Tibial nerve (tissue), 4 donors: ENCODE results near the gene ANP32D. TPM values are rescaled to one million over a fixed set of nuclear protein-coding genes. Genes with fewer than 3 reads are reported as not detected.
"Not testable (repeated sequence)": the region's sequence is repeated elsewhere in the genome, so short reads cannot be mapped to it uniquely, and the experiment has no call there.

Experiments
- DNase-seq, 2 donors: peaks; one replicate each; pipeline ENCODE4 v3.0.0-alpha.2; 2019; ENCODE audit warnings: low spot score in 2 of 2
- H3K27ac ChIP-seq, 4 donors: fragments of 200-600 bp; sonication (generic) in 3 of 4; one replicate each; pipeline ENCODE4 v1.5.1; 2017 to 2019; ENCODE audit warnings: mild to moderate bottlenecking in 1 of 4
- H3K27me3 ChIP-seq, 2 donors: fragments of 200-600 bp; sonication (generic) in 1 of 2; one replicate each; pipeline versions ENCODE4 v1.5.1 to v1.6.0; 2017 to 2019
- H3K36me3 ChIP-seq, 3 donors: fragments of 200-600 bp; sonication (generic); one replicate each; pipeline ENCODE4 v1.5.1; 2018 to 2019
- H3K4me1 ChIP-seq, 4 donors: fragments of 200-600 bp; sonication (generic) in 3 of 4; one replicate each; pipeline ENCODE4 v1.5.1; 2017 to 2019
- H3K4me3 ChIP-seq, 4 donors: fragments of 200-600 bp; sonication (generic) in 3 of 4; one replicate each; pipeline ENCODE4 v1.5.1; 2017 to 2019; ENCODE audit warnings: mild to moderate bottlenecking in 1 of 4, moderate library complexity in 1 of 4
- H3K9me3 ChIP-seq, 4 donors: fragments of 200-600 bp; sonication (generic) in 3 of 4; one replicate each; pipeline ENCODE4 v1.5.1; 2017 to 2019
- CTCF ChIP-seq, 5 experiments: fragments of 200-600 bp in 3 of 5; fragments of 450-650 bp in 2 of 5; sonication (generic) in 3 of 5; IDR thresholded peaks; one replicate each; pipeline ENCODE4 v1.5.1; 2016 to 2019; ENCODE audit warnings: antibody characterized with exemption in 5 of 5, mild to moderate bottlenecking in 3 of 5, moderate library complexity in 2 of 5
- EP300 ChIP-seq, 2 donors: sonication (generic); formaldehyde crosslinking; IDR thresholded peaks; one replicate each; pipeline ENCODE4 v1.6.1; 2017; ENCODE audit warnings: antibody characterized with exemption in 2 of 2, mild to moderate bottlenecking in 1 of 2
- POLR2A ChIP-seq, 2 donors: fragments of 450-650 bp; IDR thresholded peaks; one replicate each; pipeline ENCODE4 v1.6.1; 2017; ENCODE audit warnings: antibody characterized with exemption in 2 of 2, mild to moderate bottlenecking in 2 of 2, moderate library complexity in 2 of 2
- WGBS, 2 donors: methylation state at CpG; one replicate each; pipeline ENCODE4 v1.1.5; 2018; 5-methylcytosine and 5-hydroxymethylcytosine counted together
- total RNA-seq, 4 donors: library from RNA; depleted of rRNA; stranded (reverse); fragments of >200 nt; gene quantifications; one replicate each; pipeline ENCODE4 v1.1.0, GENCODE V29; 2016

The ANP32D gene
- total RNA-seq, 4 donors from 2014 or later, result 0.39 TPM; not detected in 3

DNA sequence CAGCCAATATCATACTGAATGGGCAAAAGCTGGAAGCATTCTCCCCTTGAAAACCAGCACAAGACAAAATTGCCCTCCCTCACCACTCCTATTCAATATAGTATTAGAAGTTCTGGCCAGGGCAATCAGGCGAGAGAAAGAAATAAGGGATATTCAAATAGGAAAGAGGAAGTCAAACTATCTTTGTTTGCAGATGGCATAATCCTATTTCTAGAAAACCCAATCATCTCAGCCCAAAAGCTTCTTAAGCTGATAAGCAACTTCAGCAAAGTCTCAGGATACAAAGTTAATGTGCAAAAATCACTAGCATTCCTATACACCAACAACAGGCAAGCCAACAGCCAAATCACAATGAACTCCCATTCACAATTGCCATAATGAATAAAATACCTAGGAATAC is 21.0 kb upstream of the ANP32D start:
- no peak overlapping the region for H3K4me3 ChIP-seq
- no peaks in the 10 kb centered on the region for H3K27me3 ChIP-seq
- no peak overlapping the region for H3K27ac ChIP-seq
- 76 to 92% methylated on average over 1 of the region's 1 CpG for WGBS, 2 donors
- peaks cover 0 to 7% (median 0%) of the 10 kb centered on the region in 4 donors for H3K9me3 ChIP-seq
- no peak for DNase-seq
- TF ChIP-seq POLR2A (IDR thresholded peaks at IDR 0.05) (no peak), CTCF (IDR thresholded peaks at IDR 0.05) (no peak), EP300 (IDR thresholded peaks at IDR 0.05) (no peak)
- H3K36me3 ChIP-seq, result no peaks in the 10 kb centered on the region
- no peaks in the 10 kb centered on the region for H3K4me1 ChIP-seq

DNA sequence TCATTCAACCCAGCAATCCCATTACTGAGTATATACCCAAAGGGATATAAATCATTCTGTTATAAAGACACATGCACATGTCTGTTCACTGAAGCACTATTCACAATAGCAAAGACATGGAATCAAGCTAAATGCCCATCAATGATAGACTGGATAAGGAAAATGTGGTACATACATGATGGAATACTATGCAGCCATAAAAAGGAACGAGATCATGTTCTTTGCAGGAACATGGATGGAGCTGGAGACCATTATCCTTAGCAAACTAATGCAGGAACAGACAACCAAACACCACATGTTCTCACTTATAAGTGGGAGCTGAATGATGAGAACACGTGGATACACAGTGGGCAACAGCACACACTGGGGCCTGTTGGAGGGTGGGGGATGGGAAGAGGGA is 19.4 kb upstream of the ANP32D start:
- H3K27ac ChIP-seq, H3K9me3 ChIP-seq, H3K4me1 ChIP-seq, H3K27me3 ChIP-seq, DNase-seq, H3K4me3 ChIP-seq, H3K36me3 ChIP-seq: not testable (repeated sequence)
- 88 to 95% methylated on average over 2 of the region's 2 CpGs for WGBS, 2 donors

- TF ChIP-seq POLR2A (IDR thresholded peaks at IDR 0.05) (no peak), EP300 (IDR thresholded peaks at IDR 0.05) (no peak), CTCF (IDR thresholded peaks at IDR 0.05) (peak in 2 of 5 experiments; percentile 15 to 22)
- no peaks in the 10 kb centered on the region for H3K27me3 ChIP-seq
- no peak overlapping the region for H3K27ac ChIP-seq
- no peak overlapping the region for H3K4me3 ChIP-seq
- no peak for DNase-seq
- H3K36me3 ChIP-seq, result peaks cover 0 to 5% (median 0%) of the 10 kb centered on the region in 3 donors
- WGBS, 2 donors, result 86 to 87% methylated on average over 1 of the region's 1 CpG
- peaks cover 0 to 6% (median 0%) of the 10 kb centered on the region in 4 donors for H3K9me3 ChIP-seq
- H3K4me1 ChIP-seq, result no peaks in the 10 kb centered on the region
Observed at GRCh38 chr12:48454667-48455066, 17.7 kb upstream of the ANP32D start.

DNA sequence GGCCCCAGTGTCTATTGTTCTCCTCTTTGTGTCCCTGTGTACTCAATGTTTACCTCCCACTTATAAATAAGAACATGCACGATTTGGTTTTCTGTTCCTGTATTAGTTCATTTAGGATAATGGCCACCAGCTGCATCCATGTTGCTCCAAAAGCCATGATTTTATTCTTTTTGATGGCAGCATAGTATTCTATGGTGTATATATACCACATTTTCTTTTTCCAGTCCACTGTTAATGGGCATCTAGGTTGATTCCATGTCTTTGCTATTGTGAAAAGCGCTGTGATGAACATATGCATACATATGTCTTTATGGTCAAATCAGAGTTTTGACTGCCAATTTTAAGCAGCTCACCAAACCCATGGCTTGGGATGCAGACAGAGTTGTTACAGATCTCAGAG is 17.2 kb upstream of the ANP32D start:
- H3K4me1 ChIP-seq, result no peaks in the 10 kb centered on the region
- no peak for TF ChIP-seq POLR2A (IDR thresholded peaks at IDR 0.05)
- peak in 1 of 5 experiments; percentile 2 for TF ChIP-seq CTCF (IDR thresholded peaks at IDR 0.05)
- no peak overlapping the region for H3K27ac ChIP-seq
- DNase-seq, result no peak
- 54 to 68% methylated on average over 2 of the region's 2 CpGs for WGBS, 2 donors
- H3K9me3 ChIP-seq, result peaks cover 0 to 1% (median 0%) of the 10 kb centered on the region in 4 donors
- H3K4me3 ChIP-seq, result no peak overlapping the region
- no peaks in the 10 kb centered on the region for H3K27me3 ChIP-seq
- H3K36me3 ChIP-seq, result peaks cover 0 to 10% (median 0%) of the 10 kb centered on the region in 3 donors

DNA sequence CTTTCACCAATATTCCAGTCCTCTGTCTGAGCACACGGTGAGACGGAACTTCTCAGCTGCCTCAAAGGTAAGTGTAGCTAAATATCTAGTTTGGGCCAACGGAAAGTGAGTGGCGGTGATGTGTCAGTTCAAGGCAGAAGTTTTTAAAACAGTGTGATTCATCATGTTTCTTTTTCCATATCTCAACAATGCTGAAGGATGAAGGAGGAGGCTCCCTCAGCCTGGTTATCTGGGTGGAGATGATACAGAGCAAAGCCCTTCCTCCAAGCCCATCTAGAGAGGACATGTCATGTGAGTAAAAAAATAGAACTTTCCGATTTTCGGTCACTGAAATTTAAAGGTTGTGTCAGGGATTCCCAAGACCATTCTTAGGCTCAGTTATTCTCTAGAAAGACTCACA is 13.1 kb upstream of the ANP32D start:
- Histone ChIP-seq H3K4me3 (no peak overlapping the region), H3K4me1 (no peaks in the 10 kb centered on the region), H3K9me3 (no peaks in the 10 kb centered on the region), H3K27me3 (no peaks in the 10 kb centered on the region), H3K27ac (no peak overlapping the region), H3K36me3 (peaks cover 0 to 25% (median 0%) of the 10 kb centered on the region in 3 donors)
- 90 to 95% methylated on average over 6 of the region's 6 CpGs for WGBS, 2 donors
- no peak for TF ChIP-seq POLR2A (IDR thresholded peaks at IDR 0.05)
- TF ChIP-seq EP300 (IDR thresholded peaks at IDR 0.05), result no peak
- no peak for TF ChIP-seq CTCF (IDR thresholded peaks at IDR 0.05)
- no peak for DNase-seq

DNA sequence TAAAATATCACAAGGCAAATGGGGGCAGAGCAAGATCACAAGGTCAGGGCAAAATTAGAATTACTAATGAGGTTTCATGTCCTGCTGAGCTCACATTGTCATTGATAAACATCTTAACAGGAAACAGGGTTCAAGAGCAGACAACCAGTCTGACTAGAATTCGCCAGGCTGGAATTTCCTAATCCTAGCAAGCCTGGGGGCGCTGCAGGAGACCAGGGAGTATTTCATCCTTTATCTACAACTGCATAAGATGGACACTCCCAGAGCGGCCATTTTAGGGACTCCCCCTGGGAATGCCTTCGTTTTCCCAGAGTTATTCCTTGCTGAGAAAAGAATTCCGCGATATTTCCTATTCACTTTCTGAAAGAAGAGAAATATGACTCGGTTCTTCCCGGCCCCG is 3.3 kb upstream of the ANP32D start:
- H3K27ac ChIP-seq, H3K4me3 ChIP-seq, H3K36me3 ChIP-seq, H3K4me1 ChIP-seq, H3K27me3 ChIP-seq, DNase-seq: not testable (repeated sequence)
- H3K9me3 ChIP-seq, result peaks cover 0 to 41% (median 7%) of the 10 kb centered on the region in 4 donors
- whole genome bisulfite sequencing, 2 donors, result 80 to 90% methylated on average over 9 of the region's 9 CpGs
